Stomach smooth muscle (tissue), 2 donors: ENCODE measurements around the gene CSTA.
A peak's percentile ranks its signal among the peaks of the same experiment; 100 is the strongest.

Experiments
- H3K27ac ChIP-seq: one replicate; pipeline ENCODE4 v1.7.0; 2013; ENCODE audit warnings: mild to moderate bottlenecking, low read length, inconsistent platforms
- H3K27me3 ChIP-seq, 2 donors: one replicate each; pipeline ENCODE4 v1.7.0; 2013; ENCODE audit warnings: low read length in 2 of 2; ENCODE audit not compliant: insufficient read depth in 2 of 2, control insufficient read depth in 1 of 2
- H3K36me3 ChIP-seq, 2 donors: one replicate each; pipeline ENCODE4 v1.7.0; 2013; ENCODE audit warnings: low read length in 2 of 2; ENCODE audit not compliant: control insufficient read depth in 2 of 2, insufficient read depth in 2 of 2
- H3K4me1 ChIP-seq: one replicate; pipeline ENCODE4 v1.7.0; 2013; ENCODE audit warnings: low read length; ENCODE audit not compliant: control insufficient read depth, insufficient read depth
- H3K4me3 ChIP-seq, 2 donors: one replicate each; pipeline ENCODE4 v1.7.0; 2013; ENCODE audit warnings: low read length in 2 of 2
- H3K9ac ChIP-seq, 2 donors: one replicate each; pipeline ENCODE4 v1.7.0; 2013; ENCODE audit warnings: low read length in 2 of 2, mild to moderate bottlenecking in 1 of 2
- H3K9me3 ChIP-seq, 2 donors: one replicate each; pipeline ENCODE4 v1.7.0; 2013; ENCODE audit warnings: low read length in 2 of 2; ENCODE audit not compliant: control insufficient read depth in 2 of 2
- donor health status: healthy.
- donor health status: Pancreatic carcinoma.

Gene CSTA

GRCh38 chr3:122374034-122374433 is 49.0 kb downstream of the CSTA start:
- H3K9ac ChIP-seq, result no peak overlapping the region
- no peaks in the 10 kb centered on the region for H3K27me3 ChIP-seq
- no peak overlapping the region for H3K27ac ChIP-seq
- H3K4me3 ChIP-seq, result no peak overlapping the region
- no peaks in the 10 kb centered on the region for H3K9me3 ChIP-seq
- no peaks in the 10 kb centered on the region for H3K4me1 ChIP-seq
- H3K36me3 ChIP-seq, result peaks cover 2 to 8% of the 10 kb centered on the region in 2 donors

- Histone ChIP-seq H3K9me3 (no peaks in the 10 kb centered on the region), H3K4me3 (no peak overlapping the region), H3K9ac (no peak overlapping the region), H3K36me3 (no peaks in the 10 kb centered on the region), H3K4me1 (no peaks in the 10 kb centered on the region), H3K27ac (no peak overlapping the region), H3K27me3 (no peaks in the 10 kb centered on the region)
Measured at GRCh38 chr3:122377975-122378374, 52.9 kb downstream of the CSTA start.

GRCh38 chr3:122382888-122383666 is 58.0 kb downstream of the CSTA start, which contains the start of gene MIX23:
Gene MIX23, minus strand, starts transcription at chr3:122383231. Its CDS starts 7 bp downstream, at chr3:122383224.
- Histone ChIP-seq H3K4me1 (peaks cover 5% of the 10 kb centered on the region), H3K9me3 (no peaks in the 10 kb centered on the region), H3K9ac (peak within 1 kb of the TSS; percentile 88 to 91), H3K27ac (peak within 1 kb of the TSS; percentile 85), H3K4me3 (peak within 1 kb of the TSS; percentile 89 to 94), H3K36me3 (peaks cover 0 to 4% of the 10 kb centered on the region in 2 donors), H3K27me3 (no peaks in the 10 kb centered on the region)

- Histone ChIP-seq H3K9me3 (no peaks in the 10 kb centered on the region), H3K36me3 (peaks cover 0 to 4% of the 10 kb centered on the region in 2 donors), H3K4me1 (peaks cover 5% of the 10 kb centered on the region), H3K27ac (peak within 1 kb of the TSS; percentile 85), H3K4me3 (peak within 1 kb of the TSS; percentile 89 to 94), H3K9ac (peak within 1 kb of the TSS; percentile 88 to 91), H3K27me3 (no peaks in the 10 kb centered on the region)
Measured at GRCh38 chr3:122383771-122384697, 59.0 kb downstream of the CSTA start, which contains the start of gene FAM162A. Gene FAM162A, plus strand, starts transcription at chr3:122384182. Its CDS starts 84 bp downstream, at chr3:122384266.

GRCh38 chr3:122387709-122388108 is 62.7 kb downstream of the CSTA start:
- Histone ChIP-seq H3K27me3 (no peaks in the 10 kb centered on the region), H3K27ac (no peak overlapping the region), H3K36me3 (peaks cover 0 to 4% of the 10 kb centered on the region in 2 donors), H3K9ac (no peak overlapping the region), H3K9me3 (no peaks in the 10 kb centered on the region), H3K4me1 (peaks cover 5% of the 10 kb centered on the region), H3K4me3 (no peak overlapping the region)

- Histone ChIP-seq H3K27me3 (no peaks in the 10 kb centered on the region), H3K9me3 (no peaks in the 10 kb centered on the region), H3K4me1 (no peaks in the 10 kb centered on the region), H3K36me3 (peaks cover 0 to 4% of the 10 kb centered on the region in 2 donors), H3K4me3 (no peak overlapping the region), H3K27ac (no peak overlapping the region), H3K9ac (no peak overlapping the region)
Measured at GRCh38 chr3:122389197-122389596, 64.1 kb downstream of the CSTA start.

- Histone ChIP-seq H3K9ac (no peak overlapping the region), H3K36me3 (peaks cover 0 to 4% of the 10 kb centered on the region in 2 donors), H3K4me3 (no peak overlapping the region), H3K4me1 (no peaks in the 10 kb centered on the region), H3K27ac (no peak overlapping the region), H3K27me3 (no peaks in the 10 kb centered on the region), H3K9me3 (no peaks in the 10 kb centered on the region)
Measured at GRCh38 chr3:122389892-122390291, 64.8 kb downstream of the CSTA start.

- Histone ChIP-seq H3K9me3 (no peaks in the 10 kb centered on the region), H3K27ac (peak overlapping the region; percentile 13), H3K4me1 (no peaks in the 10 kb centered on the region), H3K9ac (peak overlapping the region in 1 of 2 donors; percentile 23), H3K36me3 (peaks cover 0 to 4% of the 10 kb centered on the region in 2 donors), H3K4me3 (no peak overlapping the region), H3K27me3 (no peaks in the 10 kb centered on the region)
Measured at GRCh38 chr3:122390665-122391064, 65.6 kb downstream of the CSTA start.
